ENCODE data around the gene SLC2A5.
A peak's percentile ranks its signal among the peaks of the same experiment; 100 is the strongest.

Gene SLC2A5

DNA sequence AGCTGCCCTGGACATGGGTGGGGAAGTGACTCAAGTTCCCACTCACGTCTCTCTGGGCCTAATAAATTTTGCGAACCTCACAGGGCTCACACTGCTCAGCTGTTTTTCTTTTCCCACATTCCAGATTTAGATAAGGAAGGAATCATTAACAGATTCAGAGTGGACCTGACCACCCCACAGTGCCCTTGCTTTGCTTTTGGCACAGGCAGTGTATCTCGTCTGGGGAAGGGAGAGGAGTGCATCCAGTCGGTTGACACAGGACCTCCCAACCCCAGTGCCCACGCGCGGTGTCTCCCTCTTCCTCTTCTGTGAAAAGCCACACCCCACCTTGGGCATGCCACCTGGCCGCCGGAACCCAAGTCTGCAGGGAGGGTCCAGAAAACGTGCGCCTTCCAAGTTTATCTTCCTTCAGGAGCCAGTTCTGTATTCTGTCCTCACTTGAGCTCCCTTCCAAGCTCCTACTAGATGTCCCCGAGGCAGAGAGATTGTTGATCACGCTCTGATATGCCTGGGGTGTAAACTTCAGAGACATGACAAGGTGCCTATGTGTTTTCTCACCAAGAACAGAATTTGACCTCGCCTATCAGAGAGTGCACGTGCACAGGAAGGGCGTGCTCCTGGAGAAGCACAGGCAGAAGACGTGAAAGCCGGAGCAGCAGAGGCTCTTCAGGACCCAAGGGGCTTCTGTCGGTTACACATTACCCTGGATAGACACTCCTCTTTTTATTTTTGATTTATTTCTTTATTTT lies 9.5 kb upstream of the SLC2A5 start:
- H4K91ac ChIP-seq (ENCODE audit: low read depth, low read length), result no peak overlapping the region
- no peak overlapping the region for H3K27ac ChIP-seq (ENCODE audit: low read depth, low read length)
- no peak overlapping the region for H2BK12ac ChIP-seq (ENCODE audit: low read length)
- no peak overlapping the region for H3K4me2 ChIP-seq (ENCODE audit: low read length)
- no peak overlapping the region for H4K8ac ChIP-seq (ENCODE audit: low read depth, low read length)
- peak; percentile 81 to 90 for DNase-seq
- H3K4me3 ChIP-seq (ENCODE audit: low read depth, low read length), result no peak overlapping the region
- no CpG with 5 or more reads among the region's 19 CpGs for WGBS (ENCODE audit: extremely low coverage, insufficient coverage, insufficient read length)
- H4K12ac ChIP-seq (ENCODE audit: low read depth, low read length), result no peak overlapping the region
- H3K18ac ChIP-seq (ENCODE audit: low read length), result no peak overlapping the region
- no peaks in the 10 kb centered on the region for H3K79me2 ChIP-seq (ENCODE audit: control insufficient read depth, insufficient read depth, low read length, poor library complexity)
- no peaks in the 10 kb centered on the region for H3K27me3 ChIP-seq (ENCODE audit: insufficient read depth, low read length)
- H3K9me3 ChIP-seq (ENCODE audit: insufficient read depth, low read depth, low read length), result no peaks in the 10 kb centered on the region
- H3K4ac ChIP-seq (ENCODE audit: low read depth, low read length), result no peak overlapping the region
- peaks cover 0 to 3% of the 10 kb centered on the region in 2 experiments for H3K4me1 ChIP-seq (ENCODE audit: control insufficient read depth in 1 of 2, insufficient read depth in 2 of 2, low read length in 2 of 2)
- H2BK5ac ChIP-seq (ENCODE audit: low read depth, low read length, poor library complexity), result no peak overlapping the region
- H2BK120ac ChIP-seq (ENCODE audit: insufficient read depth, low read length, poor library complexity), result no peak overlapping the region
- H2AK5ac ChIP-seq (ENCODE audit: low read length), result no peak overlapping the region
- no peak overlapping the region for H3K14ac ChIP-seq (ENCODE audit: low read length)
- H3K23ac ChIP-seq (ENCODE audit: low read length), result no peak overlapping the region
- H3K9ac ChIP-seq (ENCODE audit: low read length), result no peak overlapping the region
- no peak overlapping the region for H2AFZ ChIP-seq (ENCODE audit: insufficient read depth, low read length, poor library complexity)
- H3K36me3 ChIP-seq (ENCODE audit: control insufficient read depth in 1 of 2, insufficient read depth in 2 of 2, low read length in 2 of 2), result no peaks in the 10 kb centered on the region
- no peaks in the 10 kb centered on the region for H3K79me1 ChIP-seq (ENCODE audit: low read length)

DNA sequence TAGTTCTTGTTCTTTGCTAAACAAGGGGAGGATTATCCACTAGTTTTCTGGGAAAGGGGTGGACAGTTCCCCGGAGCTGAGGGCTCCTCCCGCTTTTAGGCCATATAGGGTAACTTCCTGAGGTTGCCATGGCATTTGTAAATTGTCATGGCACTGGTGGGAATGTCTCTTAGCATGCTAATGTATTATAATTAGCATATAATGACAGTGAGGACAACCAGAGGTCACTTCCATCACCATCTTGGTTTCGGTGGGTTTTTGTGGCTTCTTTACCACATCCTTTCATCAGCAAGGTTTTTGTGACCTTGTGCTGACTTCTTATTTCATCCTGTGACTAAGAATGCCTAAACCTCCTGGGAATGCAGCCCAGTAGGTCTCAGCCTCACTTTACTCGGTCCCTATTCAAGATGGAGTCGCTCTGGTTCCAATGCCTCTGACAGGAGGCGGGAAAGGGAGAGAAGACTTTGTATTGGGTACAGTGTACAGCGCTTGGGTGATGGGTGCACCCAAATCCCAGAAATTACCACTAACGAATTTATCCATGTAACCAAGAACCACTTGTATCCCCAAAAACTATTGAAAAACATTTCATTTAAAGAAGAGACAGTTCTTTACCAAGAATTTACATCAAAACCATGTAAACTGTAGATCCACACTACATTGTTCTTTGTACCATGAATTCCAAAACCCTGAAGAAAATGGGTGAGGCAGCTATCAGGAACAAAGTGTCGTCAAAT lies 8.7 kb upstream of the SLC2A5 start:
- H2BK5ac ChIP-seq (ENCODE audit: low read depth, low read length, poor library complexity), result no peak overlapping the region
- H3K4me1 ChIP-seq (ENCODE audit: control insufficient read depth in 1 of 2, insufficient read depth in 2 of 2, low read length in 2 of 2), result peaks cover 0 to 3% of the 10 kb centered on the region in 2 experiments
- H3K14ac ChIP-seq (ENCODE audit: low read length), result no peak overlapping the region
- no peak overlapping the region for H4K12ac ChIP-seq (ENCODE audit: low read depth, low read length)
- H3K4me3 ChIP-seq (ENCODE audit: low read depth, low read length), result no peak overlapping the region
- no peak overlapping the region for H3K4ac ChIP-seq (ENCODE audit: low read depth, low read length)
- no peak overlapping the region for H2BK120ac ChIP-seq (ENCODE audit: insufficient read depth, low read length, poor library complexity)
- no CpG with 5 or more reads among the region's 9 CpGs for WGBS (ENCODE audit: extremely low coverage, insufficient coverage, insufficient read length)
- no peaks in the 10 kb centered on the region for H3K9me3 ChIP-seq (ENCODE audit: insufficient read depth, low read depth, low read length)
- no peak overlapping the region for H3K23ac ChIP-seq (ENCODE audit: low read length)
- no peaks in the 10 kb centered on the region for H3K79me1 ChIP-seq (ENCODE audit: low read length)
- no peak overlapping the region for H3K18ac ChIP-seq (ENCODE audit: low read length)
- no peak for DNase-seq
- H3K79me2 ChIP-seq (ENCODE audit: control insufficient read depth, insufficient read depth, low read length, poor library complexity), result no peaks in the 10 kb centered on the region
- no peak overlapping the region for H3K4me2 ChIP-seq (ENCODE audit: low read length)
- H2BK12ac ChIP-seq (ENCODE audit: low read length), result no peak overlapping the region
- no peak overlapping the region for H2AFZ ChIP-seq (ENCODE audit: insufficient read depth, low read length, poor library complexity)
- no peak overlapping the region for H4K91ac ChIP-seq (ENCODE audit: low read depth, low read length)
- H3K9ac ChIP-seq (ENCODE audit: low read length), result no peak overlapping the region
- H3K36me3 ChIP-seq (ENCODE audit: control insufficient read depth in 1 of 2, insufficient read depth in 2 of 2, low read length in 2 of 2), result no peaks in the 10 kb centered on the region
- H3K27ac ChIP-seq (ENCODE audit: low read depth, low read length), result no peak overlapping the region
- H3K27me3 ChIP-seq (ENCODE audit: insufficient read depth, low read length), result no peaks in the 10 kb centered on the region
- H2AK5ac ChIP-seq (ENCODE audit: low read length), result no peak overlapping the region
- no peak overlapping the region for H4K8ac ChIP-seq (ENCODE audit: low read depth, low read length)

DNA sequence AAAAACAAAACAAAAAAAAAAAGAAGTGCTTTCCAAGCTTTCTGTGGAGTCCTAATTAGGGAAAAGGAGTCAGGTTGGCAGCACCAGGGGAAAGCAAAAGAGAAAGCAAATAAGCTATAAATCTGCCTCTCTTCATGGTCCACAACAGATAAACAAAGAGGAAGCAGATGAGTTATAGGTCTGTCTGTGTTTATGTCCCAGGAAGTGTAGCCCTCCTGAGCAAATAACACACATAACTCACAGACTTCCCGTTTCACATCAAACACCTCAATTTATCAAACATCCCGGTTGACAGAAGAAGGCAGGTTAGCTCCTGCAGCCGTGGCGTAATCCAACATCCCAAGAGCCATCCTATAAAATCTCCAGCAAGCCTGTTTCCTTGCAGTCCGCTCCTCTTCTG lies 5.6 kb upstream of the SLC2A5 start:
- Histone ChIP-seq H3K36me3 (ENCODE audit: control insufficient read depth in 1 of 2, insufficient read depth in 2 of 2, low read length in 2 of 2) (no peaks in the 10 kb centered on the region), H3K79me1 (ENCODE audit: low read length) (no peaks in the 10 kb centered on the region), H3K79me2 (ENCODE audit: control insufficient read depth, insufficient read depth, low read length, poor library complexity) (no peaks in the 10 kb centered on the region), H3K9me3 (ENCODE audit: insufficient read depth, low read depth, low read length) (peaks cover 2% of the 10 kb centered on the region), H3K4ac (ENCODE audit: low read depth, low read length) (no peak overlapping the region), H3K4me1 (ENCODE audit: control insufficient read depth in 1 of 2, insufficient read depth in 2 of 2, low read length in 2 of 2) (no peaks in the 10 kb centered on the region), H4K12ac (ENCODE audit: low read depth, low read length) (no peak overlapping the region), H2AK5ac (ENCODE audit: low read length) (no peak overlapping the region), H3K27ac (ENCODE audit: low read depth, low read length) (no peak overlapping the region), H3K9ac (ENCODE audit: low read length) (no peak overlapping the region), H4K91ac (ENCODE audit: low read depth, low read length) (no peak overlapping the region), H3K4me3 (ENCODE audit: low read depth, low read length) (no peak overlapping the region), H3K4me2 (ENCODE audit: low read length) (no peak overlapping the region), H3K18ac (ENCODE audit: low read length) (no peak overlapping the region), H3K14ac (ENCODE audit: low read length) (no peak overlapping the region), H2BK120ac (ENCODE audit: insufficient read depth, low read length, poor library complexity) (no peak overlapping the region), H2BK5ac (ENCODE audit: low read depth, low read length, poor library complexity) (no peak overlapping the region), H4K8ac (ENCODE audit: low read depth, low read length) (no peak overlapping the region), H3K23ac (ENCODE audit: low read length) (no peak overlapping the region), H3K27me3 (ENCODE audit: insufficient read depth, low read length) (no peaks in the 10 kb centered on the region), H2BK12ac (ENCODE audit: low read length) (no peak overlapping the region), H2AFZ (ENCODE audit: insufficient read depth, low read length, poor library complexity) (no peak overlapping the region)
- no peak for DNase-seq
- no CpG with 5 or more reads among the region's 5 CpGs for WGBS (ENCODE audit: extremely low coverage, insufficient coverage, insufficient read length)

DNA sequence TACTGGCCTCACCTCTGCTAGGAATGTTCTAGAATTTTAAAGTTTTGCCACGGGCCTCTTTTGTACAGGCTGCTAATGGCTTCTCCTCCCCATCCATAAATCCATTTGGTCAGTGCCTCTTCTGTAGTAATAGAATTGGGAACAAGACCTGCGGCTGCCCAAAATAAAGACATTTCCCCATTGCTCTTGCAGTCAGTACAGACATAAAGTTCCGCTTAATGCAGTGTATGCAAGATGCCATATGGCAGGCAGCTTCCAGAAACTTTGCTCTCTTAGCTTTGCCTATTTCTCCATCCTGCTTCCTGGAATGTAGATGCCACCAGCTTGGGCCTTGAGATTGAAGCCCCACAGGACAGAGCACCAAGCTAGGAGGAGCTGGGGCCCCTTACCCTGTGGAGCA lies 3.7 kb upstream of the SLC2A5 start:
- H3K9ac ChIP-seq (ENCODE audit: low read length), result no peak overlapping the region
- no peak overlapping the region for H2AK5ac ChIP-seq (ENCODE audit: low read length)
- H3K9me3 ChIP-seq (ENCODE audit: insufficient read depth, low read depth, low read length), result peaks cover 2% of the 10 kb centered on the region
- H3K4me3 ChIP-seq (ENCODE audit: low read depth, low read length), result no peak overlapping the region
- H3K27ac ChIP-seq (ENCODE audit: low read depth, low read length), result no peak overlapping the region
- H3K14ac ChIP-seq (ENCODE audit: low read length), result no peak overlapping the region
- H3K4ac ChIP-seq (ENCODE audit: low read depth, low read length), result no peak overlapping the region
- H4K91ac ChIP-seq (ENCODE audit: low read depth, low read length), result no peak overlapping the region
- H3K4me1 ChIP-seq (ENCODE audit: control insufficient read depth in 1 of 2, insufficient read depth in 2 of 2, low read length in 2 of 2), result no peaks in the 10 kb centered on the region
- no peak overlapping the region for H2BK5ac ChIP-seq (ENCODE audit: low read depth, low read length, poor library complexity)
- DNase-seq, result no peak
- no peak overlapping the region for H2BK12ac ChIP-seq (ENCODE audit: low read length)
- no peak overlapping the region for H3K4me2 ChIP-seq (ENCODE audit: low read length)
- no peaks in the 10 kb centered on the region for H3K36me3 ChIP-seq (ENCODE audit: control insufficient read depth in 1 of 2, insufficient read depth in 2 of 2, low read length in 2 of 2)
- H3K18ac ChIP-seq (ENCODE audit: low read length), result no peak overlapping the region
- H2BK120ac ChIP-seq (ENCODE audit: insufficient read depth, low read length, poor library complexity), result no peak overlapping the region
- H4K8ac ChIP-seq (ENCODE audit: low read depth, low read length), result no peak overlapping the region
- no peak overlapping the region for H2AFZ ChIP-seq (ENCODE audit: insufficient read depth, low read length, poor library complexity)
- no peak overlapping the region for H4K12ac ChIP-seq (ENCODE audit: low read depth, low read length)
- no peaks in the 10 kb centered on the region for H3K27me3 ChIP-seq (ENCODE audit: insufficient read depth, low read length)
- no CpG with 5 or more reads among the region's 3 CpGs for WGBS (ENCODE audit: extremely low coverage, insufficient coverage, insufficient read length)
- no peaks in the 10 kb centered on the region for H3K79me2 ChIP-seq (ENCODE audit: control insufficient read depth, insufficient read depth, low read length, poor library complexity)
- no peak overlapping the region for H3K23ac ChIP-seq (ENCODE audit: low read length)
- H3K79me1 ChIP-seq (ENCODE audit: low read length), result no peaks in the 10 kb centered on the region
